OCI-LY7 (cell line): ENCODE measurements around the gene KRT37. TPM values are rescaled to one million over a fixed set of nuclear protein-coding genes. Genes with fewer than 3 reads are reported as not detected.

Experiments
- BruUV-seq: library from RNA; stranded (reverse); fragments of 400-500 nt; replicated peaks from 2 replicates; lab custom pipeline; 2021; lab: Mats Ljungman, UMichigan
- CTCF ChIA-PET: fragments of 300-600 bp; sonication (Branson Sonifier 250); formaldehyde crosslinking; loops from one replicate; lab custom pipeline; 2022; ENCODE audit warnings: antibody characterized with exemption; ENCODE audit not compliant: unreplicated experiment; lab: Charles Lee
- POLR2A ChIA-PET: fragments of 300-600 bp; sonication (Branson Sonifier 250); formaldehyde crosslinking; loops from one replicate; lab custom pipeline; 2022; ENCODE audit warnings: antibody characterized with exemption; lab: Charles Lee
- DNase-seq: peaks from one replicate; pipeline ENCODE4 v3.0.0-alpha.2; 2015; ENCODE audit warnings: low spot score
- H2AFZ ChIP-seq: fragments of 200-600 bp; sonication (generic), shearing (Covaris generic); 2 replicates; pipeline ENCODE4 v1.6.1; 2014; ENCODE audit warnings: mild to moderate bottlenecking, antibody characterized with exemption, low read length, moderate library complexity
- H3K27ac ChIP-seq: fragments of 200-600 bp; sonication (generic); 2 replicates; pipeline ENCODE4 v1.5.1; 2014; ENCODE audit warnings: mixed run types, low read depth, mild to moderate bottlenecking, moderate library complexity, low read length, inconsistent platforms; ENCODE audit not compliant: poor library complexity, severe bottlenecking
- H3K36me3 ChIP-seq: fragments of 200-600 bp; sonication (generic); 2 replicates; pipeline ENCODE4 v1.6.1; 2014; ENCODE audit warnings: mild to moderate bottlenecking, antibody characterized with exemption, low read length, moderate library complexity, mixed read lengths; ENCODE audit not compliant: insufficient read depth
- H3K4me1 ChIP-seq: fragments of 200-600 bp; sonication (generic); 2 replicates; pipeline ENCODE4 v1.5.1; 2014; ENCODE audit warnings: mild to moderate bottlenecking, low read length; ENCODE audit not compliant: insufficient read depth, poor library complexity, severe bottlenecking
- H3K4me2 ChIP-seq: fragments of 200-600 bp; sonication (generic); 2 replicates; pipeline ENCODE4 v1.6.1; 2014; ENCODE audit warnings: mild to moderate bottlenecking, low read length
- H3K4me3 ChIP-seq: fragments of 200-600 bp; sonication (generic); 2 replicates; pipeline ENCODE4 v1.5.1; 2014; ENCODE audit warnings: mild to moderate bottlenecking, low read depth, low read length; ENCODE audit not compliant: poor library complexity, severe bottlenecking
- H3K79me2 ChIP-seq: fragments of 200-600 bp; sonication (generic); 2 replicates; pipeline ENCODE4 v1.6.1; 2016; ENCODE audit warnings: low read depth, mild to moderate bottlenecking, low read length, moderate library complexity, mixed read lengths; ENCODE audit not compliant: insufficient read depth
- H3K9me2 ChIP-seq: fragments of 200-600 bp; sonication (generic); 2 replicates; pipeline ENCODE4 v1.6.1; 2016; ENCODE audit warnings: mild to moderate bottlenecking, low read length, mixed read lengths; ENCODE audit not compliant: insufficient read depth
- H3K9me3 ChIP-seq: fragments of 200-600 bp; sonication (generic); 2 replicates; pipeline ENCODE4 v1.6.1; 2014; ENCODE audit warnings: mild to moderate bottlenecking, mixed run types, low read length, mixed read lengths
- H4K20me1 ChIP-seq: fragments of 200-600 bp; sonication (generic); 2 replicates; pipeline ENCODE4 v1.6.1; 2014; ENCODE audit warnings: mild to moderate bottlenecking, antibody characterized with exemption, low read length, moderate library complexity, mixed read lengths; ENCODE audit not compliant: insufficient read depth
- EZH2phosphoT487 ChIP-seq: fragments of 200-600 bp; sonication (generic); IDR thresholded peaks from 2 replicates; pipeline ENCODE4 v1.6.1; 2018; ENCODE audit warnings: low read depth, borderline replicate concordance, mild to moderate bottlenecking, mixed run types, antibody characterized with exemption, low read length, moderate library complexity, mixed read lengths
- intact Hi-C: fragments of 100-400 bp; cut with micrococcal nuclease; formaldehyde crosslinking; loops from one replicate; pipeline ENCODE4 v1.10.0; 2022; ENCODE audit not compliant: unreplicated experiment
- total RNA-seq, 2 experiments: library from RNA; depleted of rRNA in 1 of 2; stranded (reverse); fragments of >200 nt in 1 of 2; shearing (Covaris generic) in 1 of 2; gene quantifications; 2 replicates each; pipeline ENCODE4 v1.2.3, GENCODE V29; 2014 to 2022
- TF ChIP-seq, protein P1 (sequence below): fragments of 200-600 bp; sonication (generic); conservative IDR thresholded peaks from 2 replicates; pipeline ENCODE4 v1.5.1; 2014; ENCODE audit warnings: mild to moderate bottlenecking, antibody characterized with exemption, low read length, moderate library complexity, mixed read lengths

Gene KRT37
- total RNA-seq, 2 experiments from 2014 or later: not detected

DNA sequence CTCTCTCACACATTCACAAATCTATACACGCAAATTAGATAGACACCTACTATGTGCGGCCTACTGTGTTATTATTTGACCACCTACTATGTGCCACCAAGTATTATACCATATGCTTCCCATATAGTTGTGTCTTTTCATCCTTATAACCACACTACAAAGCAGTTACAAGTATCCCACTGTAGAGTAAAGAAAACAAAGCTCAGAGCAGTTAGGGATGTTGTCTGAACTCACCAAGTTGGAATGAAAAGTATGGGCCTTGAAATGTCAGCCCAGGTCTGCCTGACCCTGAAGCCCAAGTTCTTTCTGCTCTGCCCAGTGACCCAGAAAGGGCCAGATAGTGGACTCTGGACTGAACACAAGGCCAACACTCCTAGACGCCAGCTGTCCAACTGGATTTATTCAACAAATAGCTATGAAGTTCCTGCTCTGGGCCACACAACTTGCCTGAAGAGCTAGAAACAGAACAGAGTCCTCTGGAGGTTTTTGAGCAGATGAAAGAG, 8.5 kb downstream of the KRT37 start:
- CTCF ChIA-PET: no interaction called here
- H3K4me3 ChIP-seq: no peak overlapping the region
- no peaks in the 10 kb centered on the region for H4K20me1 ChIP-seq
- no peak overlapping the region for H3K27ac ChIP-seq
- H2AFZ ChIP-seq: no peak overlapping the region
- H3K4me1 ChIP-seq: no peaks in the 10 kb centered on the region
- BruUV-seq: no TSS peak
- no peaks in the 10 kb centered on the region for H3K36me3 ChIP-seq
- intact Hi-C loops: no loop called here
- POLR2A ChIA-PET: no interaction called here
- no peak for TF ChIP-seq EZH2phosphoT487
- H3K79me2 ChIP-seq: no peaks in the 10 kb centered on the region
- H3K9me2 ChIP-seq: no peaks in the 10 kb centered on the region
- no peak for DNase-seq
- no peak overlapping the region for H3K4me2 ChIP-seq
- H3K9me3 ChIP-seq: no peaks in the 10 kb centered on the region

DNA sequence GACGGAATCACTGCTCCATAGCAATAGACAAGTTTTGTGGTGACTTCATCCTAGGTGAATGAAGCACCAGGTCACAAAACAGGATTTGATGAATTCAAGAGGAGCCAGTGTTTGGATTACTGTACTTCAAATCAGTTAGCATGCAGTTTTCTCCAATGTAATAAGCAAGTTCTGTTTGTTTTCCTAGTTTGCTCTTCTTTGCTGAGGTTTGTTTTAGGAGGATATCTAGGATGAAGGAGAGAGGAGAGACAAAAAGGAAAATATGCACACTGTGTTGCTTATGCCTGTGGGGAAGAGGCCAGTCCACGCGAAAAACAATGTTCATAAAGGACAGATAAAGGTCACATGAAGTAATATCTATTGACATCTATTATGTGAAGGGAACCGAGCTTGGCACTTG, 9.0 kb downstream of the KRT37 start:
- Histone ChIP-seq H3K27ac (no peak overlapping the region), H3K4me1 (no peaks in the 10 kb centered on the region), H3K4me2 (no peak overlapping the region), H3K79me2 (no peaks in the 10 kb centered on the region), H3K4me3 (no peak overlapping the region), H3K9me3 (no peaks in the 10 kb centered on the region), H4K20me1 (no peaks in the 10 kb centered on the region), H2AFZ (no peak overlapping the region), H3K9me2 (no peaks in the 10 kb centered on the region), H3K36me3 (no peaks in the 10 kb centered on the region)
- TF ChIP-seq, protein P1, sequence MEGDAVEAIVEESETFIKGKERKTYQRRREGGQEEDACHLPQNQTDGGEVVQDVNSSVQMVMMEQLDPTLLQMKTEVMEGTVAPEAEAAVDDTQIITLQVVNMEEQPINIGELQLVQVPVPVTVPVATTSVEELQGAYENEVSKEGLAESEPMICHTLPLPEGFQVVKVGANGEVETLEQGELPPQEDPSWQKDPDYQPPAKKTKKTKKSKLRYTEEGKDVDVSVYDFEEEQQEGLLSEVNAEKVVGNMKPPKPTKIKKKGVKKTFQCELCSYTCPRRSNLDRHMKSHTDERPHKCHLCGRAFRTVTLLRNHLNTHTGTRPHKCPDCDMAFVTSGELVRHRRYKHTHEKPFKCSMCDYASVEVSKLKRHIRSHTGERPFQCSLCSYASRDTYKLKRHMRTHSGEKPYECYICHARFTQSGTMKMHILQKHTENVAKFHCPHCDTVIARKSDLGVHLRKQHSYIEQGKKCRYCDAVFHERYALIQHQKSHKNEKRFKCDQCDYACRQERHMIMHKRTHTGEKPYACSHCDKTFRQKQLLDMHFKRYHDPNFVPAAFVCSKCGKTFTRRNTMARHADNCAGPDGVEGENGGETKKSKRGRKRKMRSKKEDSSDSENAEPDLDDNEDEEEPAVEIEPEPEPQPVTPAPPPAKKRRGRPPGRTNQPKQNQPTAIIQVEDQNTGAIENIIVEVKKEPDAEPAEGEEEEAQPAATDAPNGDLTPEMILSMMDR: no peak
- no peak for TF ChIP-seq EZH2phosphoT487
- CTCF ChIA-PET: no interaction called here
- intact Hi-C loops: no loop called here
- DNase-seq: no peak
- no TSS peak for BruUV-seq
- POLR2A ChIA-PET: no interaction called here

DNA sequence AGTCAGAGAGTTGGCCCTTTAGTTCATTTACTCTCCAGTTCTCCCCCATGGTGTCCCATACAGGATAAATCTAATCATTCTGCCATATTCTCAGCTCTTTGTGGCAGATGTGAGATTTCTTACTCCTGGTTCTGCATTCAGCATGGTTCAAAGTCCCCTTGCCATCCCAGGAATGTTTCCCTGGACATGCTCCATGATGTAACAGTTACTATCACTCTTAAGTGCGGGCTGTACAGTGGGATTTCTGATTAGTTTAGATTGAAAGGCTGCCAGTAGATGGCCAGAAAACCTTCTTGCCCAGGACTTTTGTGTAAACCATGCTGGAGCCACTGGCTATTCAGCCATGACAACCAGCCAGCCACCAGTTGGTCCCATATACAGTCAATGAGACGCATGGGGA, 10.4 kb downstream of the KRT37 start:
- no peaks in the 10 kb centered on the region for H3K4me1 ChIP-seq
- no peak for TF ChIP-seq EZH2phosphoT487
- TF ChIP-seq, protein P1: no peak
- BruUV-seq: no TSS peak
- H3K79me2 ChIP-seq: no peaks in the 10 kb centered on the region
- no peak overlapping the region for H3K27ac ChIP-seq
- H3K36me3 ChIP-seq: no peaks in the 10 kb centered on the region
- no peaks in the 10 kb centered on the region for H4K20me1 ChIP-seq
- H3K9me2 ChIP-seq: no peaks in the 10 kb centered on the region
- CTCF ChIA-PET: no interaction called here
- no peak overlapping the region for H3K4me2 ChIP-seq
- intact Hi-C loops: no loop called here
- POLR2A ChIA-PET: no interaction called here
- no peak overlapping the region for H2AFZ ChIP-seq
- H3K9me3 ChIP-seq: no peaks in the 10 kb centered on the region
- no peak for DNase-seq
- H3K4me3 ChIP-seq: no peak overlapping the region
